K562 (cell line): Measurements from ENCODE around the gene SOAT1. TPM values are rescaled to one million over a fixed set of nuclear protein-coding genes. Genes with fewer than 3 reads are reported as not detected.

Experiments used
- ATAC-seq: fragments of 200-7000 bp; cut with Tn5 transposase; 3 replicates; pipeline ENCODE4 v1.9.1; 2020; ENCODE audit warnings: moderate library complexity
- BruUV-seq: library from RNA; stranded (reverse); fragments of 400-500 nt; replicated peaks from 2 replicates; lab custom pipeline; 2021; lab: Mats Ljungman, UMichigan
- CTCF ChIA-PET: fragments of 300-600 bp; formaldehyde crosslinking; extraction: SDS; loops from one replicate; lab custom pipeline; 2021; ENCODE audit warnings: low intra/inter-chr PET ratio; lab: Yijun Ruan, JAX
- POLR2A ChIA-PET: fragments of 300-600, 350-650 bp; sonication (Branson Sonifier 250); formaldehyde crosslinking; extraction: SDS; loops from one replicate; lab custom pipeline; 2021; ENCODE audit warnings: antibody characterized with exemption, inconsistent platforms; lab: Yijun Ruan, JAX
- DNase-seq, 4 experiments: peaks; one replicate each; pipeline versions ENCODE4 v3.0.0 to v3.0.0-alpha.2; 2011 to 2018; ENCODE audit warnings: low spot score in 3 of 4, mixed read lengths in 3 of 4; ENCODE audit errors: extremely low read depth in 1 of 4
- FAIRE-seq: peaks from 2 replicates; lab custom pipeline; 2011; peaks lifted over from hg19 to GRCh38; lab: Jason Lieb, UNC
- H2AFZ ChIP-seq: 2 replicates; pipeline ENCODE4 v1.6.0; 2011; ENCODE audit warnings: low read depth, low read length, control low read depth, inconsistent platforms
- H3K27ac ChIP-seq: fragments of 200-600 bp; 3 replicates; pipeline ENCODE4 v1.8.0; 2011; ENCODE audit warnings: low read depth, mild to moderate bottlenecking, control low read depth, inconsistent platforms, low read length, moderate library complexity, mixed read lengths; ENCODE audit errors: extremely low read depth
- H3K27me3 ChIP-seq, 2 experiments: fragments of 300-600 bp in 1 of 2; 2 replicates in 1 of 2; 3 replicates in 1 of 2; pipeline versions ENCODE4 v1.6.0 to v1.8.0; 2011; ENCODE audit warnings: inconsistent platforms in 2 of 2, low read length in 2 of 2, mild to moderate bottlenecking in 1 of 2, mixed read lengths in 1 of 2, moderate library complexity in 1 of 2; ENCODE audit not compliant: control insufficient read depth in 2 of 2, insufficient read depth in 2 of 2
- H3K36me3 ChIP-seq: fragments of 300-600 bp; 3 replicates; pipeline ENCODE4 v1.8.0; 2011; ENCODE audit warnings: mild to moderate bottlenecking, low read length, inconsistent platforms; ENCODE audit not compliant: control insufficient read depth, insufficient read depth
- H3K4me1 ChIP-seq, 2 experiments: fragments of 200-600 bp in 1 of 2; replicated peaks in 1 of 2; 2 replicates in 1 of 2; 3 replicates in 1 of 2; pipeline versions ENCODE4 v1.5.1 to v1.8.0; 2011; ENCODE audit warnings: inconsistent platforms in 2 of 2, low read length in 2 of 2, mild to moderate bottlenecking in 1 of 2, mixed read lengths in 1 of 2, moderate library complexity in 1 of 2; ENCODE audit not compliant: control insufficient read depth in 2 of 2, insufficient read depth in 2 of 2
- H3K4me2 ChIP-seq: 2 replicates; pipeline ENCODE4 v1.6.1; 2011; ENCODE audit warnings: low read length, control low read depth, inconsistent platforms, mixed read lengths; ENCODE audit not compliant: insufficient read depth
- H3K4me3 ChIP-seq: fragments of 200-600 bp; sonication (generic), shearing (Covaris generic); 2 replicates; pipeline ENCODE4 v1.5.1; 2016; ENCODE audit warnings: control low read depth, inconsistent platforms
- H3K79me2 ChIP-seq: fragments of 200-600 bp; 3 replicates; pipeline ENCODE4 v1.8.0; 2011; ENCODE audit warnings: low read length, inconsistent platforms; ENCODE audit not compliant: control insufficient read depth, insufficient read depth
- H3K9ac ChIP-seq, 2 experiments: 2 replicates each; pipeline versions ENCODE4 v1.6.0 to v1.6.1; 2011; ENCODE audit warnings: low read depth in 2 of 2, low read length in 2 of 2, control low read depth in 1 of 2, inconsistent platforms in 1 of 2, mild to moderate bottlenecking in 1 of 2, mixed read lengths in 1 of 2; ENCODE audit not compliant: insufficient read depth in 1 of 2
- H3K9me1 ChIP-seq: one replicate; pipeline ENCODE4 v1.6.0; 2011; ENCODE audit warnings: inconsistent platforms, mild to moderate bottlenecking, low read length, moderate library complexity; ENCODE audit not compliant: control insufficient read depth, insufficient read depth
- H3K9me3 ChIP-seq: replicated peaks from 2 replicates; pipeline ENCODE4 v1.5.1; 2011; ENCODE audit warnings: low read depth, low read length, inconsistent platforms; ENCODE audit not compliant: control insufficient read depth, insufficient read depth
- H4K20me1 ChIP-seq: replicated peaks from 2 replicates; pipeline ENCODE4 v1.6.1; 2011; ENCODE audit warnings: low read length, inconsistent platforms, mixed read lengths; ENCODE audit not compliant: control insufficient read depth, insufficient read depth
- MAX ChIP-seq: sonication (generic); formaldehyde crosslinking; IDR thresholded peaks from 2 replicates; pipeline ENCODE4 v1.9.0; 2022; ENCODE audit warnings: mild to moderate bottlenecking, missing genetic modification reagents
- MED1 ChIP-seq: sonication (generic); formaldehyde crosslinking; IDR thresholded peaks from 2 replicates; pipeline ENCODE4 v1.8.1; 2023; ENCODE audit warnings: missing genetic modification reagents, borderline replicate concordance
- NONO ChIP-seq, 2 experiments: fragments of 200-400 bp in 1 of 2; fragments of 450-650 bp in 1 of 2; formaldehyde crosslinking in 1 of 2; IDR thresholded peaks; 2 replicates each; pipeline ENCODE4 v1.6.1; 2017; ENCODE audit warnings: low read depth in 2 of 2, mild to moderate bottlenecking in 2 of 2, moderate library complexity in 2 of 2, low read length in 1 of 2
- ZNF408 ChIP-seq: fragments of 250-450 bp; sonication (Bioruptor Pico); IDR thresholded peaks from 2 replicates; pipeline ENCODE4 v1.4.0; 2020; ENCODE audit warnings: low read depth, mild to moderate bottlenecking, moderate library complexity
- ZNF592 ChIP-seq: fragments of 450-650 bp; IDR thresholded peaks from 2 replicates; pipeline ENCODE4 v1.6.1; 2017; ENCODE audit warnings: antibody characterized with exemption, mild to moderate bottlenecking
- WGBS: fragments of 100-300 bp; shearing (Covaris generic); methylation state at CpG from one replicate; pipeline ENCODE4 v1.1.6; 2016; ENCODE audit warnings: low coverage, mixed read lengths; ENCODE audit not compliant: insufficient coverage; ENCODE audit errors: missing lambda C conversion rate; 5-methylcytosine and 5-hydroxymethylcytosine counted together
- in situ Hi-C: fragments of 300-500 bp; cut with MboI; formaldehyde crosslinking; loops from 4 replicates; pipeline ENCODE4 v1.15.0; 2018; ENCODE audit warnings: inconsistent platforms, mixed read lengths
- intact Hi-C: fragments of 100-400 bp; cut with micrococcal nuclease; formaldehyde crosslinking; loops from 2 replicates; pipeline ENCODE4 v1.14.2; 2022
- polyA plus RNA-seq, 8 experiments: library from polyadenylated mRNA; depleted of rRNA in 4 of 8; stranded (reverse) in 5 of 8; unstranded in 3 of 8; fragments of >200 nt; fragmentation: Nextera tagmentation in 2 of 8; fragmentation: Illumina TruSeq in 1 of 8; extraction: Ambion mirVana in 2 of 8; extraction: Trizol in 1 of 8; gene quantifications; 2 replicates each; pipeline versions ENCODE4 v1.2.1 to v1.2.3, GENCODE V29; 2011 to 2014; ENCODE audit warnings: inconsistent platforms in 1 of 8, missing spikeins in 1 of 8
- total RNA-seq, 7 experiments: library from RNA; depleted of rRNA in 6 of 7; stranded (reverse); fragments of >200 nt in 6 of 7; fragmentation: Illumina TruSeq in 2 of 7; extraction: Trizol in 2 of 7; gene quantifications; 2 replicates each; pipeline versions ENCODE4 v1.2.1 to v1.2.3, GENCODE V29; 2011 to 2021; ENCODE audit warnings: low replicate concordance in 1 of 7

The SOAT1 gene
- total and polyA plus RNA-seq, 9 of the 15 experiments (the other 6 are each of a cell fraction or from before 2014, with no cell fraction given), result 5.5 to 29.1 (median 17.3) TPM

- in situ Hi-C loops, result loop anchor here (10.0 to 25.0 kb wide), 2 partner anchors 607 to 835 kb away; no protein-coding TSS in a partner anchor
- no peaks in the 10 kb centered on the region for H3K36me3 ChIP-seq
- H3K9me3 ChIP-seq, result no peaks in the 10 kb centered on the region
- no peak overlapping the region for H3K9ac ChIP-seq
- H3K27me3 ChIP-seq, result peaks cover 0 to 6% of the 10 kb centered on the region in 2 experiments; a peak in 1 of 5 replicates
- no peaks in the 10 kb centered on the region for H3K4me1 ChIP-seq
- no peak overlapping the region for H2AFZ ChIP-seq
- WGBS, result 0% methylated on average over 4 of the region's 4 CpGs
- POLR2A ChIA-PET, result no interaction called here
- no peaks in the 10 kb centered on the region for H3K9me1 ChIP-seq
- CTCF ChIA-PET, result no interaction called here
- no TSS peak for BruUV-seq
- H3K4me3 ChIP-seq, result no peak overlapping the region
- H3K79me2 ChIP-seq, result no peaks in the 10 kb centered on the region
- no peak overlapping the region for H3K4me2 ChIP-seq
- no peak for DNase-seq
- no peak for ATAC-seq
- H3K27ac ChIP-seq, result no peak overlapping the region
- intact Hi-C loops, result loop anchor here (10.0 kb wide), 1 partner anchor 827 kb away; no protein-coding TSS in a partner anchor
- no peaks in the 10 kb centered on the region for H4K20me1 ChIP-seq
- FAIRE-seq, result no peak
- no peak for TF ChIP-seq ZNF592
- no peak for TF ChIP-seq NONO (IDR thresholded peaks at IDR 0.05; ENCODE audit: low read depth in 2 of 2, low read length in 1 of 2)
- TF ChIP-seq MAX (CRISPR knock-in tag), result no peak
- TF ChIP-seq ZNF408 (CRISPR knock-in tag), result no peak
- TF ChIP-seq MED1 (CRISPR knock-in tag), result no peak
These were observed 78.6 kb downstream of the SOAT1 start for GRCh38 chr1:179372160-179372559.
